DOHH2 (cell line): ENCODE data around the gene VEGFD.

Experiments used
- CTCF ChIP-seq: fragments of 200-600 bp; sonication (generic); IDR thresholded peaks from one replicate; pipeline ENCODE4 v1.5.1; 2014; ENCODE audit warnings: antibody characterized with exemption, mild to moderate bottlenecking, low read depth, low read length; ENCODE audit not compliant: poor library complexity, severe bottlenecking
- EZH2phosphoT487 ChIP-seq: fragments of 200-600 bp; sonication (generic); IDR thresholded peaks from 2 replicates; pipeline ENCODE4 v1.6.1; 2017; ENCODE audit warnings: borderline replicate concordance, mild to moderate bottlenecking, antibody characterized with exemption, low read length, moderate library complexity, mixed read lengths

DNA sequence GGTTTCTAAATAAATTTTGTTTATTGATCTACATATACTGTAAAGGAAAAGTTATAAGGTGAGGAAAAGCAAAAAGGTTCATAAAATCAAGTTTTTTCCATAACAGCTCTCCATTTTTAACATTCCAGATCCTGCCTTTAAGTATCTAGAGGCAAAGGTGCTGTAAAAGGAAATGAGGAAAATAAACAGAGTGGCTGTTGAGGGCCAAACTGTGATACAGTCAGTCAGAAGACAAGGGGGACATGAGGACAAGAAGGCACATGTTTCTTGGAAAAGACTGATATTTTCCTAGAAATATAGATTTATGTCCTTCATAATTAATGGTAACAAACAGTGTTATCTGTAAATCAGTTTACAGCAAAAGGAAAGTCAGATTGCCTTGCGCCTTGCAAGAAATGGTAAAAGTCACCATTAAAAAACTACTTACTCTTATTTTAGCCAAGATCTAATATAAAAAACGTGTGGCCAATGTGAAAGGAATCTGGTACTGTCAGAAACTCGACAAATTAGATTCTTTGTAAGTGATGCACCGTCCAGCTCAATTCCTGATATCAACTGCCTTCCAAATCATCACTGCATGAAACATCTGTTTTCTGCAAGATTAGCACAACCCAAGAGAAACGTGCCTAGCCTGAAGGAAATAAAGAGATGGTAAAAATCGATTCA lies 34.0 kb upstream of the VEGFD start:
- TF ChIP-seq CTCF = no peak
- no peak for TF ChIP-seq EZH2phosphoT487
